GM18505 (cell line): Measurements from ENCODE around the gene ZNF821.
"Not testable (repeated sequence)": the region's sequence is repeated elsewhere in the genome, so short reads cannot be mapped to it uniquely, and the experiment has no call there.

Experiments
- ATAC-seq: cut with Tn5 transposase; IDR thresholded peaks from one replicate; pipeline ENCODE4 v1.9.1; 2021; ENCODE audit not compliant: unreplicated experiment
- POLR2A ChIP-seq: IDR thresholded peaks from 4 replicates; pipeline ENCODE4 v1.6.1; 2011; ENCODE audit warnings: borderline replicate concordance; ENCODE audit not compliant: insufficient read depth, insufficient read length; ENCODE audit errors: extremely low read depth

Gene ZNF821

GRCh38 chr16:71894921-71895678, 11.1 kb upstream of the ZNF821 start, which contains the start of gene IST1:
Gene IST1, plus strand, starts transcription at chr16:71895531. Its CDS starts 20,110 bp downstream, at chr16:71915641.
- peak; percentile 83 for ATAC-seq
- peak; percentile 86 for TF ChIP-seq POLR2A

- no peak for TF ChIP-seq POLR2A
- peak; percentile 4 for ATAC-seq
These were observed 10.4 kb upstream of the ZNF821 start for GRCh38 chr16:71894229-71894920.

- no peak for TF ChIP-seq POLR2A
- no peak for ATAC-seq
These were observed 9.9 kb upstream of the ZNF821 start for GRCh38 chr16:71893888-71894228.

- TF ChIP-seq POLR2A = no peak
- no peak for ATAC-seq
These were observed 5.2 kb upstream of the ZNF821 start for GRCh38 chr16:71889147-71889546.

DNA sequence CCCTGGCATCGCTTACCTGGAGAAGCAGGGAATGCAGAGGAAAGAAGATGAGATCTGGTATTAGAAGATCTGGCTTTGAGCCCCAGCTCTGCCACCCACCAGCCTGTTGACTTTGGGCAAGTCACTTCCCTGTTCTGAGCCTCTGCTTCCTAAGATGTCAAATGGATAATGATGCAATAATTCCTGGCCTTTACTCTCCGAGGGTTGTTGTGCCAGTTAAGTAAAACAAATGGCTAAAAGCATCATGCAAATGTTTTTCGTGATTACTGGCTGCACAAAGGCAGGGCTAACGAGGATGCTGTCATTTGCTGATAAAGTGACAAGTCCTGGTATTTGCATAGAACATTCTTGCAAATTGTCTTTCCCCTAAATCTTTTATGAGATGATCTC, 1.3 kb upstream of the ZNF821 start:
- ATAC-seq = no peak
- no peak for TF ChIP-seq POLR2A

DNA sequence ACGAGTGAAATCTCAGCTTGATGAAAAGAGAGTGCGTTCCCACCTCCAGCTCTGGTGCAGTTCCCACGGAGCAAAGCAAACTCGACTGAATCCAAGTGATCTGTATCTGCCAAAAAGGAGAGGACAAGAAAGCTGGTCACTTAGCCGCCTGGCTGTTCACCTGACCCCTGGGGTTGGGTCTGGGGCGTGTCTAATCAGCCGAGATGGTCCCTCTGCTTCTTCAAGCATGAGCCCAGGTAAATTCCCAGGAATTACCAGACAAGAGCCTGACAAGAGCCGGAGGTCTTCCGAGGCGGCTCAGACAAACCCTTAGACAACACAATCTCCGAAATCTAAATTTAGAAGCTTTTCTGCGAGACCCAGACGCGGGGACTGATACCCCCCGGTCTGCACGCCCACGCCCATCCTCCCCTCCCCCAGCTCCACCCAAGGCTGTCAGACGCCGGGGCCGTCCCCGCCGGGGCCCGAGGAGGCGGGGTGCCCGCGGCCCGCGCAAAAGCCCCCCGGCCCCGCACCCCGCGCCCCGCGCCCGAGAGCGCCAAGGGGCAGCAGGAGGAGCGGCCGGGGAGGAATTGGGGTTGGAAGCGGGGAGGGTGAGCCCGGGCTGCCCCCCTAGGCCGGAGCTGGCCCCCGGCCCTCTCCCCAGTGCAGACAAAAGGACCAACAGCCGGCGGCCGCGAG, 674 bp downstream of the ZNF821 start:
- no peak for TF ChIP-seq POLR2A
- peak; percentile 44 for ATAC-seq

DNA sequence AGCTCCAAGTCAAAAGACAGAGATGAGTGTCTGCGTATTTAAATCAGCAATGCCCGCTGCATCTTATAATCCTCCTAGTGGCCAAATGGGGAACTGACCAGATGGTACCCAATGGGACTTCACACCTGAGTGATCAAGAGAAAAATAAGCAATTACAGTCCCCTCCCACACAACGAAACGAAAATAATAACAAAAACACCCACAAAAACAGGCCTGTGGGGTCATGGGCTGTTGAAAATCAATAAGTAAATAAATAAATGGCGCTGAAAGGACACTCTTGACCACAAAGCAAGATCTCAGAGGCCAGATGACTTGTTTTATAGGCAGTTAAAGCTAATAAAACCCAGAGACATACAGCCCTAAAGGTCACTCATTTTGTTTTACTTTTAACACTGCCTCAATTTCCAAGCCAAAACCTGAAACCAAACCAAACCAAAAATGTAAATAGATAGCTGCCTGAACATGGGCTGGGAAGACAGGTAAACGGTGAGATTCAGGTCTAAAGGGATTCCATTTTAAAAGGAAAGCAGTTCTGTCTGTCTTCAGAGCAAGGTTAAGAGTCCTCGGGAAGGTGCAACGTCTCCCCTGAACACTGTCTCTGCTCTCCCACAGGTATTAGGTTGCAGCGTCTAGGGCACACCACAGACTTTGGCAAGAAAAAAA, 1.3 kb downstream of the ZNF821 start:
- no peak for TF ChIP-seq POLR2A
- ATAC-seq = peak; percentile 46

DNA sequence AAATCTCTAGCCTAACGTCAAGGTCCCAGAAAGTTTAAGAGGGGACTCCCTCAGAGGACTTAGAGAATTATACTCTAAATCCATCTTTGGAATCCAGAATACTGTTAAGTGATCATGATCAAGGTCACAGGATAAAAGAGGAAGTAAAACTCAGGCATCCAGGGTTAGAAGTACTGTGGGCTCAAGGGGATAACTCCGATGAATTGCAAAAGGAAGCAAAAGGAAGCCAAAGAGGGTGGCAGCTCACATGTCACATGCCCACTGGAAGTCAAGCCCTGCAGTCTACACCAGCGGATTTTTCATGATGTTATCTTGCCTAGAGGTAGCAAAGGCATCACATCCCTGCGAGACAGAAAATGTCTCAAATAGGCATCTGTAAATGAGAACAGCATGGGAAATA, 3.8 kb downstream of the ZNF821 start:
- no peak for TF ChIP-seq POLR2A
- no peak for ATAC-seq

GRCh38 chr16:71878911-71879310, 5.1 kb downstream of the ZNF821 start:
- no peak for ATAC-seq
- no peak for TF ChIP-seq POLR2A

DNA sequence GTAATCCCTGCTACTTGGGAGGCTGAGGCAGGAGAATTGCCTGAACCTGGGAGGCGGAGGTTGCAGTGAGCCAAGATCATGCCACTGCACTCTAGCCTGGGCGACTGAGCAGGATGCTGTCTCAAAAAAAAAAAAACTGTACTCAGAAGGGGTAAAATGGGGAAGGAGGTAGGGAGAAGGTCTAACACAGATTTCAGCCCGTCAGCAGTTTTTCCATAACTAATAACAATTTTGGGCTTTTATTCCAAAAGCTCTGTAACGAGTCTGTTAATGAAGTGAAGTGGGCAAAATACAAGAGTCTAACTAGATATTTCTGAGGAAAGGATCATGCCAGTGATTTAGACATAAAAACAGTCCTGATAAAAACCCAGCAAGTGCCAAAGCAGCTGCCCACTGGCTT, 10.8 kb downstream of the ZNF821 start:
- no peak for ATAC-seq
- TF ChIP-seq POLR2A = no peak

- no peak for ATAC-seq
- no peak for TF ChIP-seq POLR2A
These were observed 13.2 kb downstream of the ZNF821 start for GRCh38 chr16:71870818-71871217.

DNA sequence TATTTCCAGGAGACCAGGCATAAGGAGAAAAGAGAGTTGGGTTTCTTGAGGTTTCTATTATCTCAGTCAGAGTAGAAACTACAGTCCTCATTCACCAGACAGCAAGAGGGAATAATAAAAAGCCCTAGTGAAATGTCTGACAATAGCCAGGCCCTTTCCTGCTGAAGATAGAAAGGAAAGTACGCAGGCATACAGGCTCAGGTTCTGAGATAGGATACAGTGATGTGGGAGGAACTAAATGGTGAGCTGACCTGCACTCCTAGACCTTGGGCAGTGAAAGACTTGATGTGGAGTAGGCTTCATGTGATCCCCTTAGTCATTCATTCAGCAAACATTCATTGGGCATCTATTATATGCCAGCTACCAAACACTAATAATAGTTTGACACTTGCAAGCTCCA, 14.9 kb downstream of the ZNF821 start:
- no peak for ATAC-seq
- TF ChIP-seq POLR2A = no peak

DNA sequence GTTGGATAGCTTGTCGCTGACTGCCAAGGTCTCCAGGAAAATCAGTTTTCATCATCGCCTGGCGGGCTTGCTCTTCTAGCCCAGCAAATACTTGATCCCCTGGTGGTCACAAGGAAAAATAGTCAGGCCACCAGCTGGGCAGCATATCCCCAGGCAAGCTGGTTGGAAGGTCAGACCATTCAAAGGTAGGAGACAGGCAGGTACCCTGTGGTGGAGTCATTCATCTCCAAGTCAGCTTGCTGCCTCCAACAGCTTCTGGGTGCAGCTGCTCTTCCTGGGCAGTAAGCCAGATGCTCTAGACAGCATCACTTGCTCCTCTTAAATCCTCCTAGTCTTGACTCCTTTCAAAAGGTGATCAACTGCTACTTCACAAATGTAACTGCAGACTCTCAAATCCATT, 16.0 kb downstream of the ZNF821 start:
- no peak for ATAC-seq
- TF ChIP-seq POLR2A = no peak

GRCh38 chr16:71867175-71867574, 16.8 kb downstream of the ZNF821 start:
- not testable (repeated sequence) for ATAC-seq
